A673 (cell line): ENCODE results near the gene FBXO42.

ENCODE experiments used
- EZH2 ChIP-seq: fragments of 200-600 bp; sonication (generic); IDR thresholded peaks from 2 replicates; pipeline ENCODE4 v1.6.1; 2017; ENCODE audit warnings: borderline replicate concordance, low read depth, mild to moderate bottlenecking, mixed read lengths, antibody characterized with exemption, low read length; ENCODE audit not compliant: poor library complexity, severe bottlenecking
- TF ChIP-seq, protein P1 (sequence below): fragments of 300-800, 200-600 bp; sonication (generic); conservative IDR thresholded peaks from 2 replicates; pipeline ENCODE4 v1.5.1; 2017; ENCODE audit warnings: low read depth, mild to moderate bottlenecking, antibody characterized with exemption, low read length, moderate library complexity, mixed read lengths

DNA sequence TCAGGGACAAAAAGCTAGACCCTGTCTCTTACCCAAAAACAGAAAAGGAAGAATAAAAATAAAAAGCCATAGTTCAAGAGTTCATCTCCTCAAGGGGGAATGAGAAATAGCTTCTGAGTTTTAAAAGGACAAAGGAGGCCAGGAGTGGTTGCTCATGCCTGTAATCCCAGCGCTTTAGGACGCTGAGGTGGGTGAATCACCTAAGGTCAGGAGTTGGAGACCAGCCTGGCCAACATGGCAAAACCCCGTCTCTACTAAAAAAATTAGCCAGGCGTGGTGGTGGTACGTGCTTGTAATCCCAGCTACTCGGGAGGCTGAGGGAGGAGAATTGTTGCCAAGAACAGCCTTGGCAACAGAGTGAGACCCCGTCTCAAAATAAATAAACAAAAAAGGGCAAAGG, 76.7 kb downstream of the FBXO42 start:
- TF ChIP-seq, protein P1, sequence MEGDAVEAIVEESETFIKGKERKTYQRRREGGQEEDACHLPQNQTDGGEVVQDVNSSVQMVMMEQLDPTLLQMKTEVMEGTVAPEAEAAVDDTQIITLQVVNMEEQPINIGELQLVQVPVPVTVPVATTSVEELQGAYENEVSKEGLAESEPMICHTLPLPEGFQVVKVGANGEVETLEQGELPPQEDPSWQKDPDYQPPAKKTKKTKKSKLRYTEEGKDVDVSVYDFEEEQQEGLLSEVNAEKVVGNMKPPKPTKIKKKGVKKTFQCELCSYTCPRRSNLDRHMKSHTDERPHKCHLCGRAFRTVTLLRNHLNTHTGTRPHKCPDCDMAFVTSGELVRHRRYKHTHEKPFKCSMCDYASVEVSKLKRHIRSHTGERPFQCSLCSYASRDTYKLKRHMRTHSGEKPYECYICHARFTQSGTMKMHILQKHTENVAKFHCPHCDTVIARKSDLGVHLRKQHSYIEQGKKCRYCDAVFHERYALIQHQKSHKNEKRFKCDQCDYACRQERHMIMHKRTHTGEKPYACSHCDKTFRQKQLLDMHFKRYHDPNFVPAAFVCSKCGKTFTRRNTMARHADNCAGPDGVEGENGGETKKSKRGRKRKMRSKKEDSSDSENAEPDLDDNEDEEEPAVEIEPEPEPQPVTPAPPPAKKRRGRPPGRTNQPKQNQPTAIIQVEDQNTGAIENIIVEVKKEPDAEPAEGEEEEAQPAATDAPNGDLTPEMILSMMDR, result no peak
- TF ChIP-seq EZH2, result no peak
